GM23248 (cell line): Measurements from ENCODE around the gene CREM. TPM values are rescaled to one million over a fixed set of nuclear protein-coding genes. Genes with fewer than 3 reads are reported as not detected.

ENCODE experiments used
- DNase-seq: peaks from one replicate; pipeline ENCODE4 v3.0.0-alpha.2; 2015
- H2AFZ ChIP-seq: fragments of 200-600 bp; sonication (generic); 2 replicates; pipeline ENCODE4 v1.6.1; 2016; ENCODE audit warnings: antibody characterized with exemption
- H3F3A ChIP-seq: fragments of 200-600 bp; sonication (generic); 2 replicates; pipeline ENCODE4 v1.6.1; 2016; ENCODE audit warnings: mild to moderate bottlenecking, antibody characterized with exemption, mixed run types; ENCODE audit not compliant: insufficient read depth
- H3K27ac ChIP-seq: fragments of 200-600 bp; sonication (generic); 2 replicates; pipeline ENCODE4 v1.5.1; 2016; ENCODE audit warnings: mild to moderate bottlenecking
- H3K27me3 ChIP-seq: fragments of 200-600 bp; sonication (generic); replicated peaks from 2 replicates; pipeline ENCODE4 v1.6.1; 2016; ENCODE audit warnings: mild to moderate bottlenecking; ENCODE audit not compliant: insufficient read depth
- H3K36me3 ChIP-seq: fragments of 200-600 bp; sonication (generic); 2 replicates; pipeline ENCODE4 v1.6.1; 2016; ENCODE audit warnings: low read depth, mild to moderate bottlenecking
- H3K4me1 ChIP-seq: fragments of 200-600 bp; sonication (generic); 2 replicates; pipeline ENCODE4 v1.6.1; 2016; ENCODE audit warnings: mild to moderate bottlenecking; ENCODE audit not compliant: insufficient read depth
- H3K4me2 ChIP-seq: fragments of 200-600 bp; sonication (generic); one replicate; pipeline ENCODE4 v1.6.1; 2016; ENCODE audit warnings: mild to moderate bottlenecking; ENCODE audit not compliant: unreplicated experiment
- H3K4me3 ChIP-seq: fragments of 200-600 bp; sonication (generic); 2 replicates; pipeline ENCODE4 v1.5.1; 2016; ENCODE audit warnings: mild to moderate bottlenecking
- H3K79me2 ChIP-seq: fragments of 200-600 bp; sonication (generic); 2 replicates; pipeline ENCODE4 v1.6.1; 2016; ENCODE audit warnings: mild to moderate bottlenecking; ENCODE audit not compliant: insufficient read depth
- H3K9ac ChIP-seq: fragments of 200-600 bp; sonication (generic); 2 replicates; pipeline ENCODE4 v1.6.1; 2016; ENCODE audit warnings: mild to moderate bottlenecking
- H3K9me2 ChIP-seq: fragments of 200-600 bp; sonication (generic); 2 replicates; pipeline ENCODE4 v1.6.1; 2016; ENCODE audit warnings: mixed run types, mild to moderate bottlenecking, moderate library complexity; ENCODE audit not compliant: insufficient read depth
- H3K9me3 ChIP-seq: fragments of 200-600 bp; sonication (generic); one replicate; pipeline ENCODE4 v1.6.1; 2017; ENCODE audit warnings: low read depth
- H4K20me1 ChIP-seq: fragments of 200-600 bp; sonication (generic); 2 replicates; pipeline ENCODE4 v1.6.0; 2016; ENCODE audit not compliant: insufficient read depth
- EZH2 ChIP-seq: fragments of 200-600 bp; sonication (generic); IDR thresholded peaks from 2 replicates; pipeline ENCODE4 v1.6.1; 2018; ENCODE audit warnings: antibody characterized with exemption, mild to moderate bottlenecking; ENCODE audit not compliant: insufficient read depth, poor library complexity, severe bottlenecking
- EZH2phosphoT487 ChIP-seq: fragments of 200-600 bp; sonication (generic); IDR thresholded peaks from 2 replicates; pipeline ENCODE4 v1.6.1; 2018; ENCODE audit warnings: antibody characterized with exemption, moderate library complexity, mild to moderate bottlenecking, low read depth; ENCODE audit not compliant: insufficient read depth
- whole genome bisulfite sequencing, 2 experiments: methylation state at CpG; one replicate each; pipeline ENCODE4 v1.1.6; 2015 to 2017; ENCODE audit warnings: low lambda C conversion rate in 2 of 2, low coverage in 1 of 2; ENCODE audit errors: missing lambda C conversion rate in 2 of 2; 5-methylcytosine and 5-hydroxymethylcytosine counted together
- in situ Hi-C: fragments of 300-500 bp; cut with MboI; formaldehyde crosslinking; loops from 2 replicates; pipeline ENCODE4 v1.15.0; 2020
- polyA plus RNA-seq: library from polyadenylated mRNA; unstranded; fragments of >200 nt; fragmentation: Nextera tagmentation; extraction: Ambion mirVana; gene quantifications from 2 replicates; pipeline ENCODE4 v1.2.1, GENCODE V29; 2016
- total RNA-seq: library from RNA; depleted of rRNA; stranded (reverse); fragments of >200 nt; shearing (Covaris generic); gene quantifications from 2 replicates; pipeline ENCODE4 v1.2.3, GENCODE V29; 2014

CREM gene
- total and polyA plus RNA-seq, 2 experiments from 2014 or later, result 14.9 to 32.0 TPM

- Histone ChIP-seq H3K9me2 (no peaks in the 10 kb centered on the region), H2AFZ (no peak overlapping the region), H3K4me1 (no peaks in the 10 kb centered on the region), H3K9me3 (no peaks in the 10 kb centered on the region), H3K4me2 (no peak overlapping the region), H3K4me3 (no peak overlapping the region), H3K27me3 (no peaks in the 10 kb centered on the region), H3K27ac (no peak overlapping the region), H3K9ac (no peak overlapping the region), H3K36me3 (no peaks in the 10 kb centered on the region), H3K79me2 (no peaks in the 10 kb centered on the region), H4K20me1 (no peaks in the 10 kb centered on the region), H3F3A (no peaks in the 10 kb centered on the region)
- in situ Hi-C loops, result no loop called here
- DNase-seq, result no peak
- TF ChIP-seq EZH2phosphoT487, result no peak
- TF ChIP-seq EZH2, result no peak
- WGBS, 2 experiments, result 83 to 88% methylated on average over 14 to 15 of the region's 15 CpGs
Observed at GRCh38 chr10:35237766-35238512, 111.3 kb downstream of the CREM start.

DNA sequence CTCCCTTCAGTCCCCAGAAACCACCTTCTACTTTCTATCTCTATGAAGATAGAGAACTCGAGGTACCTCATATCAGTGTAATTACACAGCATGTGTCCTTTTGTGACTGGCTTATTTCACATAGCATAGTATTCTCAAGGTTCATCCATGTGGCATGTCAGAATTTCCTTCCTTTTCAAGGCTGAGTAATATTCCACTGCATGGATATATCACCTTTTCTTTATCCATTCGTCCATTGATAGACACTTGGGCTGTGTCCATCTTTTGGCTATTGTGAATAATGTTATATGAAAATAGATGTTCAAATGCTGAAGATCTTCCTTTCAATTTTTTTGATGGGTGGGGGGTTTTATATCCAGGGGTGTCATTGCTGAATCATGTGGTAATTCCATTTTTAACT lies 117.9 kb downstream of the CREM start:
- 52 to 54% methylated on average over 2 of the region's 2 CpGs for WGBS, 2 experiments

DNA sequence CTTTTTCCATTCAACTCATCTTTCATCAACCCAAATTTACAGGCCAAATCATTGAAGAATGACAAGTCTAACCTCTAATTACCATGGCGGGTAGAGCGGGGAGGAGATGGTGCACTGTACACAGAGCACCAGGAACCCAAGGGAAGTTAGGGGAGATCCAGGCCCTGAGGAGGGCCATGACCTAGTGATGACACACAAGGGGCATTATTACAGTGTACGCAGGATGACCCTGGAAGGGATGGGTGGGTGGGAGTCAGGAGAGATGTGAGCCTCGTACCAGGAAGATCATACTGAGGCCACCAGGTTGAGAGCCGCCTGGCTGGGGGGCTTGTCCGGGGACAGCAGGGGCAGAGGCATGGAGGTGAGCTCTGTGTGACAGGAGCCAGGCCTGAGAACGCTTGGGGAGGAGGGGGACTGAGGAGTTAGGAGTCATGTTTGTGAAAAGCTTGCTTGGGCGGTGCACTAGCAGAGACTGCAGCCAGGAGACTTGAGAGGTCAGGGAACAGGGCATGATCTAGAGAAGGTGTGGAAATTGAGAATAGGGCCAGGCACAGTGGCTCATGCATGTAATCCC lies 120.2 kb downstream of the CREM start:
- Histone ChIP-seq H3K27me3 (no peaks in the 10 kb centered on the region), H3K4me1 (no peaks in the 10 kb centered on the region), H3K4me3 (no peak overlapping the region), H3K9me3 (no peaks in the 10 kb centered on the region), H3K9me2 (no peaks in the 10 kb centered on the region), H4K20me1 (no peaks in the 10 kb centered on the region), H3K4me2 (no peak overlapping the region), H3K79me2 (no peaks in the 10 kb centered on the region), H3K9ac (no peak overlapping the region), H2AFZ (no peak overlapping the region), H3F3A (no peaks in the 10 kb centered on the region), H3K27ac (no peak overlapping the region), H3K36me3 (no peaks in the 10 kb centered on the region)
- TF ChIP-seq EZH2phosphoT487 (no peak), EZH2 (no peak)
- no peak for DNase-seq
- WGBS, 2 experiments, result 86 to 92% methylated on average over 6 to 8 of the region's 8 CpGs
- in situ Hi-C loops, result no loop called here

More for the DNA sequence above, 117.9 kb downstream of the CREM start:
- Histone ChIP-seq H3K9ac (no peak overlapping the region), H3K36me3 (no peaks in the 10 kb centered on the region), H2AFZ (no peak overlapping the region), H3K9me3 (no peaks in the 10 kb centered on the region), H3K9me2 (no peaks in the 10 kb centered on the region), H3K4me3 (no peak overlapping the region), H4K20me1 (no peaks in the 10 kb centered on the region), H3K4me1 (no peaks in the 10 kb centered on the region), H3F3A (no peaks in the 10 kb centered on the region), H3K27ac (no peak overlapping the region), H3K79me2 (no peaks in the 10 kb centered on the region), H3K4me2 (no peak overlapping the region), H3K27me3 (no peaks in the 10 kb centered on the region)
- DNase-seq, result no peak
- TF ChIP-seq EZH2 (no peak), EZH2phosphoT487 (no peak)
- in situ Hi-C loops, result no loop called here

DNA sequence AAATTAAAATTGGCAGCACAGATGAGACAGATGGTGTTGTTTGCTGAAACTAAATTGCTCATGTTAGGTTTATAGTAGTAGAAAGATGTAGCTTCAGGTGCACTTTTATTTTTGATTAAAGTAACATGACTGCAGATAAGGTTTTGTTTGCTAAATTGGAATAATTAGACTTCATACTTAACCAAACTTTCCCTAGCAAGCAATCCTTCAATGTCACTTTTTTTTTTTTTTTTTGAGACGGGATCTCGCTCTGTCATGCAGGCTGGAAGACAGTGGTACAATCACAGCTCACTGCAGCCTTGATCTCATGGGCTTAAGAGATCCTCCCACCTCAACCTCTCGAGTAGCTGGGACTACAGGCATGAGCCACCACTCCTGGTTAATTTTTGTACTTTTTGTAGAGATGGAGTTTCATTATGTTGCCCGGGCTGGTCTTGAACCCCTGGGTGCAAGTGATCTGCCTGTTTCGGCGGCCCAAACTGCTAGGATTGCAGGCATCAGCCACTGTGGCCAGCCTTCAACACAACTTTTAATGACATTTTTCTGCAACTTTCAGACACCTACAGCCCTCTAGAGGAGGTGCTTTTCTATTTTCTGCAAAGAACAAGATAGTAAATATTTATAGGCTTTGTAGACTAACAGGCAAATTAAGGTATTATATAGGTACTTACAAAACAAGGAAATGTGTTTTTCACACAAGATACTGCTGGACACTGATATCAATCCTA lies 124.9 kb downstream of the CREM start:
- H3K36me3 ChIP-seq, result no peaks in the 10 kb centered on the region
- H3K4me1 ChIP-seq, result no peaks in the 10 kb centered on the region
- H4K20me1 ChIP-seq, result no peaks in the 10 kb centered on the region
- H3K27ac ChIP-seq, result no peak overlapping the region
- H3K4me2 ChIP-seq, result no peak overlapping the region
- DNase-seq, result no peak
- TF ChIP-seq EZH2phosphoT487 (no peak), EZH2 (no peak)
- H3K79me2 ChIP-seq, result no peaks in the 10 kb centered on the region
- H3K9ac ChIP-seq, result no peak overlapping the region
- in situ Hi-C loops, result no loop called here
- H3F3A ChIP-seq, result no peaks in the 10 kb centered on the region
- H3K27me3 ChIP-seq, result no peaks in the 10 kb centered on the region
- WGBS, 2 experiments, result 86 to 88% methylated on average over 6 of the region's 6 CpGs
- no peak overlapping the region for H2AFZ ChIP-seq
- no peaks in the 10 kb centered on the region for H3K9me3 ChIP-seq
- no peak overlapping the region for H3K4me3 ChIP-seq
- no peaks in the 10 kb centered on the region for H3K9me2 ChIP-seq
